ENCODE results near the gene ATPAF1. TPM values are rescaled to one million over a fixed set of nuclear protein-coding genes. Genes with fewer than 3 reads are reported as not detected.

The ATPAF1 gene
- total and polyA plus RNA-seq, 10 donors = 23.7 to 39.5 (median 27.4) TPM

DNA sequence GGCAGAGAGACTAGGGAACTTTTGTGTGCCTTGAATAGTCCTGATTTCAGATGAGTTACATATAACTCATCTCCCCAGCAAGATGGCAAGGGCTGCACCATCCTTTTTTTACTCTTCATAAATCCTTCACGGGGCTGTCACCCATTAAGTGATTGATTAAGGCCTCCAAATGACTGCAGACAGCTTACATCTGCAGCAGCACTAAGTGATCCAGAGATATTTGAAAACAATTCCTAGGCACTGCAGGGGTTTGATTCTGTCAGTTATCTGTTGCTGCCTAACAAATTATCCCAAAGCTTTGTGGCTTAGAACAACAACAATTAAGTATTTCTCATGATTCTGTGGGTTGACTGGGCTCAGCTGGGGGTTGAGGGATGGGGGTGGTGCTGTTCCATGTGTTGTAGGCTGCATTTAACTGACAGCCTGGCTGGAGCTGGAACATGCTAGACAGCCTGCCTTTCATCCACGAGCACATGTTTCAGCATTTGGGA is 22.8 kb upstream of the ATPAF1 start:
- TF ChIP-seq POLR2A (IDR thresholded peaks at IDR 0.05) (no peak), POLR2AphosphoS5 (IDR thresholded peaks at IDR 0.05) (no peak)
- TF ChIP-seq, protein P1, sequence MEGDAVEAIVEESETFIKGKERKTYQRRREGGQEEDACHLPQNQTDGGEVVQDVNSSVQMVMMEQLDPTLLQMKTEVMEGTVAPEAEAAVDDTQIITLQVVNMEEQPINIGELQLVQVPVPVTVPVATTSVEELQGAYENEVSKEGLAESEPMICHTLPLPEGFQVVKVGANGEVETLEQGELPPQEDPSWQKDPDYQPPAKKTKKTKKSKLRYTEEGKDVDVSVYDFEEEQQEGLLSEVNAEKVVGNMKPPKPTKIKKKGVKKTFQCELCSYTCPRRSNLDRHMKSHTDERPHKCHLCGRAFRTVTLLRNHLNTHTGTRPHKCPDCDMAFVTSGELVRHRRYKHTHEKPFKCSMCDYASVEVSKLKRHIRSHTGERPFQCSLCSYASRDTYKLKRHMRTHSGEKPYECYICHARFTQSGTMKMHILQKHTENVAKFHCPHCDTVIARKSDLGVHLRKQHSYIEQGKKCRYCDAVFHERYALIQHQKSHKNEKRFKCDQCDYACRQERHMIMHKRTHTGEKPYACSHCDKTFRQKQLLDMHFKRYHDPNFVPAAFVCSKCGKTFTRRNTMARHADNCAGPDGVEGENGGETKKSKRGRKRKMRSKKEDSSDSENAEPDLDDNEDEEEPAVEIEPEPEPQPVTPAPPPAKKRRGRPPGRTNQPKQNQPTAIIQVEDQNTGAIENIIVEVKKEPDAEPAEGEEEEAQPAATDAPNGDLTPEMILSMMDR (IDR thresholded peaks at IDR 0.05 in 8 of 11, conservative IDR thresholded peaks at IDR 0.05 in 3 of 11) = no peak
- H3K4me1 ChIP-seq = peaks cover 0 to 28% (median 14%) of the 10 kb centered on the region in 6 donors
- intact Hi-C loops (cut with DNase I; ENCODE audit: low total_unique reads) = no loop called here
- H3K9me3 ChIP-seq = no peaks in the 10 kb centered on the region
- no peak overlapping the region for H3K4me3 ChIP-seq
- H3K27me3 ChIP-seq (replicated peaks in 1 of 7) = no peaks in the 10 kb centered on the region
- no peak overlapping the region for H3K27ac ChIP-seq
- peaks cover 7 to 94% (median 75%) of the 10 kb centered on the region in 6 donors for H3K36me3 ChIP-seq
- DNase-seq = no peak
- WGBS, 5 donors = 88 to 96% (median 93%) methylated on average over 2 of the region's 2 CpGs

DNA sequence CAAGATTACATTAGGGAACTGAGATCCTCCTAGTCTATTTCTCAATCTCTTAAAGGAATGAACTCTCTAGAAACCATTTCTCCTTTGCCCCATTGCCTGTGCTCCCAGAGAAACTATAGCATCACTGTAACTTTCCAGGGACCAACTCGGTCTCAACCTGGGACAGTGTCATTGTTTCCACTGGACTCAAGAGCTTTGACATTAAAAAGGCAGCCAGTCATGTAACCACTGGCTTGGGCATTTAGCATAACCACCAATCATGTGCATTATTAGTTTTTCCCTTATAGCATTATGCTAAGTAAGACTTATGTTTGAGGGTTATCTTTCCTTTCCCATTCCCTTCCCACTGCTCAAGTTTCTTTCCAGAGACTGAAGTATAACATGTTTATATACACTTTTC is 21.7 kb upstream of the ATPAF1 start:
- Histone ChIP-seq H3K9me3 (no peaks in the 10 kb centered on the region), H3K4me1 (peaks cover 0 to 33% (median 14%) of the 10 kb centered on the region in 6 donors), H3K4me3 (no peak overlapping the region), H3K36me3 (peaks cover 2 to 94% (median 73%) of the 10 kb centered on the region in 6 donors), H3K27ac (no peak overlapping the region), H3K27me3 (replicated peaks in 1 of 7) (no peaks in the 10 kb centered on the region)
- WGBS, 5 donors = 47 to 93% (median 77%) methylated on average over 1 of the region's 1 CpG
- intact Hi-C loops (cut with DNase I; ENCODE audit: low total_unique reads) = no loop called here
- TF ChIP-seq, protein P1 (IDR thresholded peaks at IDR 0.05 in 8 of 11, conservative IDR thresholded peaks at IDR 0.05 in 3 of 11) = no peak
- TF ChIP-seq POLR2A (IDR thresholded peaks at IDR 0.05) = no peak
- no peak for TF ChIP-seq POLR2AphosphoS5 (IDR thresholded peaks at IDR 0.05)
- DNase-seq = no peak

DNA sequence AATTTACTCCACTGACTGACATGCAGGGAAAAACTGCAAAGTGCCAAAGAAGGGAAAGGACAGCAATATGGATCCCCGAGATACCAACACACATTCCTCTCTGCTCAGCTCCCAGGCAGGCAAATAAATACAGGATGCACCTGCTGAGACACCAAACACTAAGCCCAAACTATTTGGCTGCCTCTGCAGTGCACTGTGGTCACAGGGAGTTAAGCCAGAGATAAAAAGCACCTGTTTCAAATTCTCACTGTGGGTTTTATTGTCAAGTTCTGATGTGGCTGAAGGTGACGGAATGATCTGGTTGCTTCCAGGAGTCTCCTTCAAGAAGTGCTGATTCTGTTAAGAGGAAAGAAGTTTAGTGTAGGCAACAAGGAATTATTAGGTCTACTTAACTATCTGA is 21.2 kb upstream of the ATPAF1 start:
- Histone ChIP-seq H3K36me3 (peaks cover 2 to 94% (median 78%) of the 10 kb centered on the region in 6 donors), H3K4me1 (peaks cover 0 to 33% (median 14%) of the 10 kb centered on the region in 6 donors), H3K27me3 (replicated peaks in 1 of 7) (no peaks in the 10 kb centered on the region), H3K9me3 (no peaks in the 10 kb centered on the region), H3K4me3 (no peak overlapping the region), H3K27ac (no peak overlapping the region)
- intact Hi-C loops (cut with DNase I; ENCODE audit: low total_unique reads) = no loop called here
- TF ChIP-seq POLR2AphosphoS5 (IDR thresholded peaks at IDR 0.05) (no peak), POLR2A (IDR thresholded peaks at IDR 0.05) (no peak)
- TF ChIP-seq, protein P1 (IDR thresholded peaks at IDR 0.05 in 8 of 11, conservative IDR thresholded peaks at IDR 0.05 in 3 of 11) = no peak
- 60 to 74% (median 70%) methylated on average over 2 of the region's 2 CpGs for WGBS, 5 donors
- no peak for DNase-seq

DNA sequence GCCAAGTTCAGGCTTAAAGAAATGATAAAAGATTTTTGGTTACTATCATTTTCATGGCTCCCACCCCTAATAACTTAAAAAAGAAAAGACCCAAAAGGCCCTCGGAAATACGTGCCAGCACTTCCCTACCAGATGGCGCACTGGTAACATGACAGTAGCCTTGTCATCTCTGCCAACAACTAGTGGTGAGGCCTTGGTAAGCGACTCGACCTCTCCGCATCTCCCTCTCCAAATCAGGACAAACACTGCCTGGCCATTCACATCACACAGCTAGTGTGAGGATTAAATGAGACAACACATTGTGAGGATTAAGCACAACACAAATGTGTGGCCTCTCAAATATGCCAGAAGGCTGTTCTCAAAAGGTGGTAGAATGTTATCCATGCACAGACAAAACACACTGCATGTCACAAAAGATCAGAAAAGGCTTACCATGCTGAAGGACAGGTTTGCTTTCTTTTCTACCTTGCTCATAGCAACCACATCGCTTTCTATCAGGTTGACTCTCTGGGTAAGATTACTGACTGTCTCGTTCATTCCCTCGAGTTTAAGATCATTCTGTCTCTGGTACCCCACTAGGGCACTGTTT is 19.9 kb upstream of the ATPAF1 start:
- H3K36me3 ChIP-seq = peaks cover 5 to 100% (median 90%) of the 10 kb centered on the region in 6 donors
- WGBS, 5 donors = 64 to 73% (median 68%) methylated on average over 9 of the region's 9 CpGs
- intact Hi-C loops (cut with DNase I; ENCODE audit: low total_unique reads) = no loop called here
- no peaks in the 10 kb centered on the region for H3K27me3 ChIP-seq (replicated peaks in 1 of 7)
- DNase-seq = no peak
- no peaks in the 10 kb centered on the region for H3K9me3 ChIP-seq
- H3K4me3 ChIP-seq = no peak overlapping the region
- H3K4me1 ChIP-seq = peaks cover 0 to 33% (median 14%) of the 10 kb centered on the region in 6 donors
- no peak overlapping the region for H3K27ac ChIP-seq
- TF ChIP-seq POLR2A (IDR thresholded peaks at IDR 0.05) (no peak), POLR2AphosphoS5 (IDR thresholded peaks at IDR 0.05) (no peak)
- TF ChIP-seq, protein P1 (IDR thresholded peaks at IDR 0.05 in 8 of 11, conservative IDR thresholded peaks at IDR 0.05 in 3 of 11) = no peak
